Kasumi-1 (cell line): Measurements from ENCODE around the gene CTBP1.
A peak's percentile ranks its signal among the peaks of the same experiment; 100 is the strongest.
"Not testable (repeated sequence)": the region's sequence is repeated elsewhere in the genome, so short reads cannot be mapped to it uniquely, and the experiment has no call there.

Source experiments
- DNase-seq, 2 experiments: peaks; one replicate each; lab custom pipeline; 2025; lab: John Stamatoyannopoulos, UW

CTBP1 gene

DNA sequence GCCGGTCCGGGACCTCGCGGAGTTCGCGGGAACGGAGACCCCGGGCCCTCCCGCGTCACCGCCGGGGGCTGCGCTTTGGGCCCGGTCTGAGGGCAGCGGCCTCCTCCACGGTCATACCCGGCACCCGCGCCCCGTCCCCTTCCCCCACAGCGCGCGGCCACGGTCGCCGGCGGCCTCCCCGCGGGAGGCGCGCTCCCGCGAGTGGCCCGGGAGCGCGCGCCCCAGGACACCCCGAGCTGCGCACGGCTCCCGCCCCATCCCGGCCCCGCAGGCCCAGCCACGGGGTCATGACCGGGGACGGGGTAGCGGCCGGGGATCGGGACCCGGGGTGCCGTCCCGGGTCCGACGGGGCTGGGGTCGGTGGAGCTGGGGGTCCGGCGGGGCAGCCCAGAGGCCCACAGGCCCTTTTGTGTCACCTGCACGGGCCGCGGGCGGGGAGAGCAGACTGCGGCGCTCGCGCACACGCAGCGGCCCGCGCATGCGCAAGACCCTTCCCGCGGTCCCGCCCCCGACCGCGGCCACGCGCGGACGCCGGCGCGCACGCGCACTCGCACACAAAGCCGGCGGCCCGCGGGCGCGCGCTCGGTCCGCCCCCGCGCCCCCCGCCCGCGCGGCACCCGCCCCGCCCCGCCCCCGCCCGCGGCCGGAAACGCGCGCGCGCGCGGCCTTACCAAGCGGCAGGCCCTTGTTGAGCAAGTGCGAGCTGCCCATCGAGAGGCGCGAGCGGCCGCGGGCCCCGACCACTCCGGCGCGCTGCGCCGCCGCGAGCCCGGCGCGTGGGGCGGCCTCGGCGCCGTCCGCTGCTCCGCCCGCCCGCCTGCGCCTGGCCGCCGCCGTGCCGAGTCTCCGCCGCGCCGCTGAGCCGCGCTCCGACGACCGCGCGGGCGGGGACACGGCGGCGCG is at the start of gene CTBP1:
CTBP1 (minus strand) TSS at position 886 of the 903 bp plus-strand sequence. CDS start 7,799 bp downstream, outside the sequence.
- peak; percentile 58 to 66 for DNase-seq

DNA sequence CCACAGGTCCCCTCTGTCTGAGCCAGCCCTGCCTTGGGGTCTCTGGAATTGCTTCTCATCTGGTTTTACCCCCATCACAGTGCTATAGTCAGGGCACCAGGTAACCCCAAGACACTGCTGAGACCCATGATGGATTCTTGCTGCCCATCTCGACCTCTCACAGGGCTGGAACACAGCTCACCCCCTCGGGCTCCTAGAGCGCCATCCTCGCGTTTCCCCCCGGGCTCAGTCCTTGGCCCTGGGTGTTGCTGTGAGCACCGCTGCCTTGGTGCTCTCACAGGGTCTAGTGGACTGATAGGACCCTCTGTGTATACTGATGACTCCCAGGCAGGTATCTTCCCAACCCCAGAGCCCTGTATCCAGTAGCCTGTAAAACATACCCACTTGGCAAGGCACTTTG is 49.5 kb upstream of the CTBP1 start:
- no peak for DNase-seq

- DNase-seq, result no peak
These were observed 48.8 kb upstream of the CTBP1 start for GRCh38 chr4:1297456-1298325.

GRCh38 chr4:1297023-1297395 is 48.1 kb upstream of the CTBP1 start:
- no peak for DNase-seq

- DNase-seq, result no peak
These were observed 47.5 kb upstream of the CTBP1 start for GRCh38 chr4:1296324-1297022.

DNA sequence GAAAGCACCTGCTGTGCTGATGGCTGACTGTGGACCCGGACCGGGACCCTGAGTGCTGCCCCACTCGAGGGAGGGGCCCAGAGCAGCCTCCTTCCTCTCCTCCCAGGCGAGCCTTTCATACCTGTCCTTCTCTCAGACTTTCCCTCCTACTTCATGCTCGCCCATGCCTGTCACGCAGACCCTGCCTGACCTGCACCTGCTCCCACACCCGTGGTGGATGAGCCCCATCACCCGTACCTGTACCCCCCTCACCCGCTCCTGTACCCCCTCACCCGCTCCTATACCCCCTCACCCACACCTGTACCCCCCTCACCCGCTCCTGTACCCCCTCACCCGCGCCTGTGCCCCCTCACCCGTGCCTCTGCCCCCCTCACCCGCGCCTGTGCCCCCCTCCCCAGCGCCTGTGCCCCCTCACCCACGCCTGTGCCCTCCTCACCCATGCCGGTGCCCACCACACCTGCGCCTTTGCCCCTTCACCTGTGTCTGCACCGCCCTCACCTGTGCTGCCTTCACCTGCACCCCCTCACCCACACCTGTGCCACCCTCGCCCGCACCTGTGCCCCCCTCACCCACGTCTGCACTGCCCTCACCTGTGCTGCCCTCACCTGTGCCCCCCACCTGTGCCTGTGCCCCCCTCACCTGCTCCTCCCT is 46.6 kb upstream of the CTBP1 start:
- no peak for DNase-seq

DNA sequence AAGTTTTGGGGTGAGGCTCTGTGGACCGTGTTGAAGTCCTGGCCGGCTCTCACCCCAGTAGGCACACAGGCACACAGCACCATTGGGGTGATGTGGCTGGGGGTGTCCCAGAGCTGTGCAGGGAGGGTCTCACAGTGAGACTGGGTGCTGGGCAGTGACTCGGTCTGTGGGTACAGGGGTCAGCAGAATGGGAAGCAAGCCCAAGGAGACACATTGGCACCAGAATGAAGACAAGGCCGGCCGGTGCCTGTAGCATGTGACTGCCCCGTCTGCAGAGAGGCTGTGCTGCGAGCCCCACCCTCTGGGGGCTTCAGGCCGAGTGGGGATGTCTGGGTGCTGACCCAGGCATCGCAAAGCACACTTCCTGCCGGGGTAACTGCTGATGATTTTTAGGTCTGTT is 46.0 kb upstream of the CTBP1 start:
- no peak for DNase-seq

DNA sequence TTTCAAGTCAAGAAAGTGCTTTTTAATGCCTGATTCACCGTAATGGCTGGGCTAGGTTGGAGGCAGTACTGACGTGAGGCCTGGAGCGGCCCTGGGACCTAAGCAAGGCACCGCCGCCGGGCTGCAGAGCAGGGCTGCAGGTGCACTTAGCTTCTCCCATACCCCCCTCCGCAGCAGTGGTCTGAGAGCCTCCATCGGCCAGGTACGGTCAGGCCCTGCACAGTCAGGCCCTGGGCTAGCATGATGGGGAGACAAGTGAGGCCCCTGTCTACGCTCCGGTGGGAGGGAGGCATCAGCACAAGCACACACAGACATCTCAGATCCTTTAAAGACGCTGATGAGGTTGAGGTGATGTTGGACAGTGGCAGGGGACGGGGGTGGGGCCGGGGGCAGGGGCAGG is 45.5 kb upstream of the CTBP1 start:
- DNase-seq, result no peak

DNA sequence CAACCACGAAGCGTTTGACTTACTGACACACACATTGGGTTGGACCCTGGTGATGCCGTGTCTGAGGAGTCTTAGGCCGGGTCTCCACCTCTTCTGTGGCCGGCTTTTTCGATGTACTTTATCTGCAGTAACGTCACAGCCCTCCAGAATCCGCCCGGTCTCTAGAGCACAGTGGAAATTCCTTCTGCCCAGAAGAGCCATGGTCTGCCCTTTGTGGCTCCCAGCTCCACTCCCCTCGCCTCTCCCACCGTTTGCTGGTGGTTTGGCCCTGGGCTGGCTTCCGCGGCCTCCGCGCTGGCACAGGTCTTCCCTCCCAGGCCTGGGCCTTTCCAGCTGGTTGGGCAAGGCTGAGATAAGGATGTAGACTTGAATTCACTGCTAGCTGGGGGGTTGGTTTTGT is 45.1 kb upstream of the CTBP1 start:
- DNase-seq, result no peak

DNA sequence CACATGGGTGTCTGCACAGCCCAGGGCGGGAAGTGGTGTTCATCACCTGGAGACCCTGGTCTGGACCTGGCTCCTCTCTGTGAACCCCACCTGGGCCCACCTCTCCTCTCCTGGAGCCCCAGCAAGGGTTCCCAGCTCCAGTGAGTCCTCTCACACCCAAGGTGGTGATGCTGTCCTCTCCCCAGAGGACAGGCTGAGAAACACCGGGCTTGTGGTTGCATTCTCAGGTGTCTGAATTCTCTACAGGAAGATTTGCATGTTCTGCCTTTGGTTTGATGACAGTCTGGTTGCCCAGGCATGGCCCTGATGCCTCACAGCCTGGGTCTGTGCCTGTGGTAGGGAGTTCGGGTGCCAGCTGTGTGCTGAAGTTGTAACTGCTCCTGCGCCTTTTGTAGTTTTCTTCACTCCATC is 44.6 kb upstream of the CTBP1 start:
- DNase-seq, result no peak

DNA sequence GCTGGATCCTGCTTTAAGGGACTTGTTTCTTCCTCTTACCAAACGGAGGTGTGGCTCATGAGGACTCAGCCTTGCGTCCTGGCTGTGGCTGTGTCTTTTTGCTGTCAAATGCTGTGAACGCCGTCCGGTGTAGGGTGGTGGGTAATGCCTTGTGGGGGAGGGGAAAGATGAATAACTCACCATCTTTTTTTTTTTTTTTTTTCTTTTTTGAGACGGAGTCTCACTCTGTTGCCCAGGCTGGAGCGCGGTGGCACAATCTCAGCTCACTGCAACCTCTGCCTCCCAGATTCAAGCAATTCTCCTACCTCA is 43.7 kb upstream of the CTBP1 start:
- not testable (repeated sequence) for DNase-seq

DNA sequence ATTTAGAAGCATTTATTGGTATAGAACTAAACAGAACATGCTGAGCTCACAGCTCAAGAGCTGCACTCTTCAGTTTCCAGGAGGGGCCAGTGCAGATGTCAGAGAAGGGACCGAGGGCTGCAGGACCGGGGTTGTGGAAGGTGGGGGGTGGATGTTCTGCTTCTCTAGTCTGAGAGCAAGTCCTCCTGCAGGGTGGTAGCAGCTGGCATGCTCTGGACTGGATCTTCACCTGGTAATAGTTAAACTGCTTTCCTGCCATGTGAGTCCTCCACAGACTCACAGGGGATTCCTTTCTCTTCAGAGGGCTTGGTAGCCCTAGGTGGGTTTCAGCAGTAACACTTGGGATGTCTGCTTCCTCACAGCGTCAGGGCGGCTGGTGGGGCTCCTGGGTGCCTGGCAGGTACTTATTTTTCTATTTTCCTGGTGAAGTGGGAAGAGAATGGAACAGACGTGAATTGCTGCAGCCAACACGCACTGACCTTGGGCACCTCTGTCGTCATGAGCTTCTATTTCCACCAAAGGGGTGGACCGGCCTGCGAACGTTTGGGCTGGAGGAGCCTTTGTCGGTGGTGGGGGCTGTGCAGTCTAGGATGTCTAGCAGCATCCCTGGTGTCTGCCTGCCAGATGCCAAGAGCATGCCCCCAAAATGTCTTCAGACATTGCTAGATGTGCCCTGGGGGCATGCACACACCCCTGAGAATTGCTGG is 43.2 kb upstream of the CTBP1 start:
- DNase-seq, result no peak

DNA sequence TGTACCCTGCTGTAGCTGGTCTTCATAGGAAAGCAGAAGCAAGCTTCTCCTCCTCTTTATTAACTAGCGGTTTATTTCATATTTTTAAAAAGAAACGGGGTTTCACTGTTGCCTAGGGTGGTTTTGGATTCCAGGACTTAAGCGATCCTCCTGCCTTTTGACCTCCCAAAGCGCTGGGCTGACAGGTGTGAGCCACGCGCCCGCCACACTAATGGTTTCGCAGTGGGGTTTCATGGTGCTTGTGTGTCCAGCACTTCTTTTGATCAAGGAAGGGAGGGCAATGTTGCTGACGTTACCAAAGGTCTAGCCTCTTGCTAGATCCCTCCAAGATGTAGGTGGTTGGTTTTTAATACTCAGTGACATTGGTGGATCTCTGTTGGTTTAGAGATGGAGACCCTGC is 42.2 kb upstream of the CTBP1 start:
- no peak for DNase-seq

DNA sequence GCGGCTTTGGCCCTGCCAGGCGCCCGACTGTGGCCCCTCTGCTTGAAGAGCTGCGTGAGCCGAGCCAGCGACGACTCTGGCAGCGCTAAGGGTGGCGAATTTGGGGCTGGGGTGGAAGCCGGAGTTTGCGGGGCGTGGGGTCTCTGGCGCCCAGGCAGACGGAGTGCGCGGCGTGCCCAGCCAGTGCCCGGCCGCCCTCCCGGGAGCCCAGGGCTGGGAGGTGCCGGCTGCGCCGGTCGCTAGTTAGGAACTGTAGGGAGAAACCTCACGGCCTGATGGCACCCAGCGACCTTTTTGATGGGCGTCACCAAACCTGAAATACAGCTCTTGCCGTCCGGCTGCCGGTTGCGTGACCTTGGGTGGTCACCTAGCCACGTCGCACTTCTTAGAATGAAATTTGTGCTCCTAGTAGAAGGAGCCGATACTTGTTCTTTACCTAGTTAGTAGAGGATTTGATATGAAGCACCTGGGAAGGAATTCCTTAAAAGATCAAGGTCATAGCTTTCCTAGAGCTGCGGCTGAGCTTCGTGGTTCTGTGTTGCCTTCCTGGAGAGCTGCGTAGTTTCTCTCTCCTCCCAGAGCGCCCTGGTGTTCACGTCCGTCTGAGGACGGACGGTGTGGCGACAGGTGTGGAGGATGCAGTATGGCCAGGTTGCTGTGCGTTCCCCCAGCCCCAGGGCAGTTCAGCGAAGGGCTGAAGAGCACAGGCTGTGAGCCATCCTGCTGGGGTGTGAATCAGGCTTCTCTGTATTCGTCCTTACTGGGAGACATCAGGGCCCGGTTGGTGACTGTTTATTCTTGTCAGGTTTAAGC is 41.4 kb upstream of the CTBP1 start:
- DNase-seq, result no peak

DNA sequence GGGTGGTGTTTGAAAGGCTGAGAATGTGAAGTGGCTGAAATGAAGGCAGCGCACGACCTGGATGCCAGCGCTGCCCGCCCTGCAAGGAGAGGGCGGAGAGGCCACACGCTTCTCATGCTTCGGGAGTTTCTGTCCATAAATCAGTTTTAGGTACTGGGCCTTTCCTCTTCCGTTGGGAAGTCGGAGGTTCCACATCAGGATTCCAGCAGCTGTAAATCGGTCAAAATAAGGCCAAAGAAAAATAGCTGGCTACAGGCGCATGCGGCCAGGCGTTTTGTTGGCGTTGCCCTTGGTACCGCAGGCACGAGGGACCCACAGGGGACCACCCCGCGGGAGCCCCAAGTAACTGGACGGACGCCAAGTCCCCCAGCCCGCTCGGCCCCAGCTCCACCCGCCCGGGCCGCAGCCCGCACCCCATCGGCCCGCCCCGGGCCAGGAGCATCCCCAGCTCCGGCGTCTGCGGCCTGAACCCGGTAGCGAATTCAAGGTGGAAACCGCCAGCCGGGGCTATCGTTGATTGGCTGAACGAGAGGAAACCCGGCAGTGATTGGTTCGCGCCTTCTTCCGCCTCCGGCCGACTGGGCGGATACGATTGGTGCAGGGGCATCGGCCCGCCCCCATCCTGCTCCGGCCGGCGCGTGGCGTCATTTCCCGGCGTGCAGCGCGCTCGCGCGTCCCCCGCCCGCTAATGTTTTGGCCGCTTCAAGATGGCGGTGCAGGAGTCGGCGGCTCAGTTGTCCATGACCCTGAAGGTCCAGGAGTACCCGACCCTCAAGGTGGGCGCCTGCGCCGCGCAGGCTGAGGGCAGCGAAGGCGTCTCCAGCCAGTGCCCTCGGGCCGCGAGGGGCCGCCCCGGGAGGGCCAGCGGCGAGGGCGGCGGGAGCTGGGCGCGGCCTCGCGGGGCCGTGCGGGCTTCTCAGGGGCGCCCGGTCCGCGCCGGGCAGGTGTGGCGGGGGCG is 40.6 kb upstream of the CTBP1 start, which contains the start of gene MAEA:
MAEA (plus strand) TSS at position 685 of the 958 bp plus-strand sequence; CDS start at position 708, 23 bp downstream.
- DNase-seq, result peak; percentile 94 to 96

DNA sequence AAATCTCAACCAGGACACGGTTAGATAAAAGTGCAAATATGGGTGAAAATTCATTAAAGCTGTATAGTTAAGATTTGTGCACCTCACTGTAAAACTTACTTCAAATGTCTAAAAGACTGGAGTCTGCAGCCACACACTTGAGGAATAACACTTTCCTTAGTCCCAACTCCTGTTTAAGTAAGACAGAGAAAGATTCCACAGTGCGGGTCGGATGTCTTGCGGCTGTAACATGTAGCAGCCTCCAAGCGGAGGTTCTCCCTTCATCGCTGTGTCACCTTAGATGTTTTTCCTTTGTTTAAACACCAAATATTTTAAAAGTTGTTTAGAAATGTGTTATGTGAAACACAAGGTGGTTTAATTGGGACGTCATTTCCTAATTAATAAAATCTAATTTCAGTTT is 39.9 kb upstream of the CTBP1 start:
- no peak for DNase-seq

- DNase-seq, result peak in 1 of 2 experiments; percentile 29
These were observed 37.0 kb upstream of the CTBP1 start for GRCh38 chr4:1285790-1286553.

GRCh38 chr4:1285151-1285789 is 36.3 kb upstream of the CTBP1 start:
- DNase-seq, result no peak
